ENCODE data around the gene TPCN2. TPM values are rescaled to one million over a fixed set of nuclear protein-coding genes. Genes with fewer than 3 reads are reported as not detected.

The TPCN2 gene
- total and polyA plus RNA-seq, 2 of the 4 experiments (the other 2 are of a cell fraction): 3.4 to 8.0 TPM

DNA sequence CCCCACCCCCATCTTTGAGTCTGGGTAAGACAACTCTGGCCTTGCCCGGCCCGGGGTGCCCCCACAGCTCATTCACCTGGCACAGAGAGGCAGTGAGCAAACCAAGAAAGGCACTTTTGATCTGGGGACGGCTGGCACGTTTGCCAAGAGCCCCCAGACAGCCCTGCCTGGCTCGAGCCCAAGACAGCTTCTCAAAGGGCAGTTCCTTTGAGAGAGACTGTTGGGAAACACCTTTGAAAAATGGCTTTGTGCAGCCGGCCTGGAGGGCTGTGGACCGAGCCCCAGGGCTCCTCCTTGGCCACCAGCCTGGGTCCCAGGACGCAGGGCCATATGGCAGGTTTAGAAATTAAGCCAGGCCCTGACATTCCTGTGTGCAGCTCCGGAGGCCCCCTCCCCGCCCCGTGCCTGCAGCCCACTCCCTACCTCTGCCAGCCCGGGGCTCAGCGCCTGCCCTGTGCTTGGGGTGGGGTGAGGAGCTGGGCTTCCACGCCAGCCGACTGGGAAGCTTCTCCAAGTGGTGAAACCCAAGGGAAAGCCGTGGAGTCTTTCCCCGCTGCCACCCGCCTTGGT lies 56.8 kb downstream of the TPCN2 start:
- WGBS, 2 experiments (ENCODE audit: extremely low coverage in 2 of 2, insufficient read length in 1 of 2): 65% methylated on average over 7 of the region's 18 CpGs; no CpG with 5 or more reads in 1 of the 2 experiments
- no peak overlapping the region for H3K23ac ChIP-seq (ENCODE audit: low read depth, low read length)
- ChIA-PET POLR2A (ENCODE audit: unreplicated experiment) (no interaction called here), CTCF (no interaction called here)
- DNase-seq (no peak), ATAC-seq (ENCODE audit: low read depth) (no peak)
- H3K4me2 ChIP-seq (ENCODE audit: low read depth, low read length): no peak overlapping the region
- no peak overlapping the region for H2BK5ac ChIP-seq (ENCODE audit: low read depth, low read length, poor library complexity, severe bottlenecking)
- no peaks in the 10 kb centered on the region for H3K9me1 ChIP-seq (ENCODE audit: insufficient read depth, low read length)
- H2AK9ac ChIP-seq (replicated peaks; ENCODE audit: low read depth, low read length, poor library complexity): no peak overlapping the region
- no peak overlapping the region for H2BK20ac ChIP-seq (ENCODE audit: low read depth, low read length)
- H3K79me1 ChIP-seq (ENCODE audit: low read depth in 1 of 2, low read length in 2 of 2): no peaks in the 10 kb centered on the region
- H3K4me1 ChIP-seq (ENCODE audit: control insufficient read depth, insufficient read depth, low read length): peaks cover 3% of the 10 kb centered on the region; the same call in 1 of the 2 replicates
- no peak overlapping the region for H3K9ac ChIP-seq (ENCODE audit: low read depth, low read length)
- no peak overlapping the region for H2BK15ac ChIP-seq (ENCODE audit: low read depth, low read length)
- no peak overlapping the region for H4K5ac ChIP-seq (ENCODE audit: low read depth, low read length)
- intact Hi-C loops (cut with micrococcal nuclease): no loop called here
- in situ Hi-C loops (cut with MboI; ENCODE audit: low sequenced_read_pairs): loop anchor here (5.0 to 25.0 kb wide), 2 partner anchors 567 to 1082 kb away; no protein-coding TSS in a partner anchor
- no peak overlapping the region for H3K56ac ChIP-seq (ENCODE audit: extremely low read depth, insufficient read depth, low read length)
- no peak overlapping the region for H3K4me3 ChIP-seq (ENCODE audit: insufficient read depth, low read depth, low read length)
- TF ChIP-seq MAFK (IDR thresholded peaks at IDR 0.05; ENCODE audit: low read depth, low read length) (no peak), SMC3 (IDR thresholded peaks at IDR 0.05; ENCODE audit: low read depth, low read length) (no peak), RFX5 (IDR thresholded peaks at IDR 0.05; ENCODE audit: low read depth, low read length) (no peak), POLR2A (IDR thresholded peaks at IDR 0.05; ENCODE audit: low read depth, low read length) (no peak), CHD1 (IDR thresholded peaks at IDR 0.05; ENCODE audit: low read depth, low read length) (no peak), RCOR1 (IDR thresholded peaks at IDR 0.05; ENCODE audit: insufficient replicate concordance, low read length) (no peak)
- TF ChIP-seq, protein P1, sequence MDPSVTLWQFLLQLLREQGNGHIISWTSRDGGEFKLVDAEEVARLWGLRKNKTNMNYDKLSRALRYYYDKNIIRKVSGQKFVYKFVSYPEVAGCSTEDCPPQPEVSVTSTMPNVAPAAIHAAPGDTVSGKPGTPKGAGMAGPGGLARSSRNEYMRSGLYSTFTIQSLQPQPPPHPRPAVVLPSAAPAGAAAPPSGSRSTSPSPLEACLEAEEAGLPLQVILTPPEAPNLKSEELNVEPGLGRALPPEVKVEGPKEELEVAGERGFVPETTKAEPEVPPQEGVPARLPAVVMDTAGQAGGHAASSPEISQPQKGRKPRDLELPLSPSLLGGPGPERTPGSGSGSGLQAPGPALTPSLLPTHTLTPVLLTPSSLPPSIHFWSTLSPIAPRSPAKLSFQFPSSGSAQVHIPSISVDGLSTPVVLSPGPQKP (IDR thresholded peaks at IDR 0.05; ENCODE audit: borderline replicate concordance, low read depth, low read length): no peak
- H2AFZ ChIP-seq (replicated peaks; ENCODE audit: low read length, poor library complexity): no peak overlapping the region
- no peak overlapping the region for H3K18ac ChIP-seq (ENCODE audit: low read depth, low read length)
- no peak overlapping the region for H4K91ac ChIP-seq (ENCODE audit: insufficient read depth, low read depth, low read length)
- dilution Hi-C loops (cut with HindIII; ENCODE audit: low sequenced_read_pairs, unreplicated experiment): no loop called here
- no peaks in the 10 kb centered on the region for H3K36me3 ChIP-seq (ENCODE audit: control insufficient read depth, insufficient read depth, low read length)
- H3K4ac ChIP-seq (ENCODE audit: low read depth, low read length): no peak overlapping the region
- H3K27ac ChIP-seq (ENCODE audit: insufficient read depth, low read length): no peak overlapping the region
- H4K8ac ChIP-seq (ENCODE audit: low read depth in 2 of 2, low read length in 2 of 2): no peak overlapping the region
- BruUV-seq (replicated peaks): no TSS peak
- peaks cover 7% of the 10 kb centered on the region for H4K20me1 ChIP-seq (ENCODE audit: insufficient read depth, low read length)
- H2AK5ac ChIP-seq (ENCODE audit: low read depth, low read length): no peak overlapping the region
- no peak overlapping the region for H3K14ac ChIP-seq (replicated peaks; ENCODE audit: low read depth, low read length)
- no peak overlapping the region for H2BK120ac ChIP-seq (ENCODE audit: low read depth, low read length)
- 0 out of 2 replicates have a peak, but pooled peaks cover 3% of the 10 kb centered on the region for H3K27me3 ChIP-seq (ENCODE audit: control insufficient read depth, insufficient read depth, low read length)
- peaks cover 5% of the 10 kb centered on the region; the same call in 1 of the 2 replicates for H3K9me3 ChIP-seq (ENCODE audit: control insufficient read depth, insufficient read depth, low read length)

Data from IMR-90 (cell line).